IPS-NIHi7 (cell line): Measurements from ENCODE around the gene AOX1.
"Not testable (repeated sequence)": the region's sequence is repeated elsewhere in the genome, so short reads cannot be mapped to it uniquely, and the experiment has no call there.

Experiments
- DNase-seq: peaks from one replicate; pipeline ENCODE4 v3.0.0; 2012; ENCODE audit warnings: mixed read lengths; ENCODE audit errors: extremely low spot score

AOX1 gene

GRCh38 chr2:200665626-200666453, 80.0 kb downstream of the AOX1 start:
- no peak for DNase-seq

- no peak for DNase-seq
Observed at GRCh38 chr2:200667413-200667812, 81.6 kb downstream of the AOX1 start.

- no peak for DNase-seq
Observed at GRCh38 chr2:200668478-200668877, 82.7 kb downstream of the AOX1 start.

- no peak for DNase-seq
Observed at GRCh38 chr2:200669308-200669707, 83.5 kb downstream of the AOX1 start.

- DNase-seq = no peak
Observed at GRCh38 chr2:200670313-200670712, 84.5 kb downstream of the AOX1 start.

- DNase-seq = no peak
Observed at GRCh38 chr2:200670751-200671150, 84.9 kb downstream of the AOX1 start.

GRCh38 chr2:200673191-200673590, 87.4 kb downstream of the AOX1 start:
- no peak for DNase-seq

GRCh38 chr2:200674837-200675236, 89.0 kb downstream of the AOX1 start:
- DNase-seq = no peak

- DNase-seq = no peak
Observed at GRCh38 chr2:200677171-200677570, 91.4 kb downstream of the AOX1 start.

GRCh38 chr2:200677721-200678532, 92.1 kb downstream of the AOX1 start:
- no peak for DNase-seq

GRCh38 chr2:200679127-200679526, 93.3 kb downstream of the AOX1 start:
- DNase-seq = no peak

- DNase-seq = no peak
Observed at GRCh38 chr2:200679535-200679934, 93.7 kb downstream of the AOX1 start.

- no peak for DNase-seq
Observed at GRCh38 chr2:200681697-200682096, 95.9 kb downstream of the AOX1 start.

- not testable (repeated sequence) for DNase-seq
Observed at GRCh38 chr2:200682407-200682806, 96.6 kb downstream of the AOX1 start.

- no peak for DNase-seq
Observed at GRCh38 chr2:200687922-200688920, 102.4 kb downstream of the AOX1 start.

- no peak for DNase-seq
Observed at GRCh38 chr2:200689115-200689514, 103.3 kb downstream of the AOX1 start.

- DNase-seq = no peak
Observed at GRCh38 chr2:200693836-200694470, 108.1 kb downstream of the AOX1 start.

- DNase-seq = no peak
Observed at GRCh38 chr2:200695191-200695590, 109.4 kb downstream of the AOX1 start.

- DNase-seq = no peak
Observed at GRCh38 chr2:200695601-200696000, 109.8 kb downstream of the AOX1 start.

- DNase-seq = no peak
Observed at GRCh38 chr2:200698217-200698616, 112.4 kb downstream of the AOX1 start.

GRCh38 chr2:200699310-200699709, 113.5 kb downstream of the AOX1 start:
- no peak for DNase-seq
